Measurements from ENCODE around the gene MRPL34.

MRPL34 gene

GRCh38 chr19:17348700-17349099, 43.0 kb downstream of the MRPL34 start:
- Histone ChIP-seq H3K27me3 (ENCODE audit: insufficient read depth, low read length) (peaks cover 7% of the 10 kb centered on the region; the same call in 1 of the 2 replicates), H3F3A (ENCODE audit: insufficient read depth, low read length) (no peaks in the 10 kb centered on the region; the same call in 1 of the 2 replicates), H3K9me3 (ENCODE audit: low read length) (no peaks in the 10 kb centered on the region), H3K4me3 (ENCODE audit: low read depth, low read length, poor library complexity, severe bottlenecking) (no peak overlapping the region), H3K9me2 (ENCODE audit: low read depth, low read length) (no peaks in the 10 kb centered on the region), H3K4me2 (ENCODE audit: low read length) (no peak overlapping the region), H3K9ac (ENCODE audit: low read length) (no peak overlapping the region), H3K79me2 (ENCODE audit: insufficient read depth, low read length) (no peaks in the 10 kb centered on the region), H3K27ac (ENCODE audit: low read depth, low read length, poor library complexity, severe bottlenecking) (no peak overlapping the region), H3K4me1 (ENCODE audit: insufficient read depth, low read length, severe bottlenecking) (peaks cover 4% of the 10 kb centered on the region), H3K36me3 (ENCODE audit: insufficient read depth, low read length) (peaks cover 7% of the 10 kb centered on the region), H2AFZ (ENCODE audit: low read length) (no peak overlapping the region), H4K20me1 (ENCODE audit: insufficient read depth, low read length) (no peaks in the 10 kb centered on the region)
- TF ChIP-seq EZH2 (IDR thresholded peaks at IDR 0.05; ENCODE audit: borderline replicate concordance, low read length), result no peak
- TF ChIP-seq, protein P1, sequence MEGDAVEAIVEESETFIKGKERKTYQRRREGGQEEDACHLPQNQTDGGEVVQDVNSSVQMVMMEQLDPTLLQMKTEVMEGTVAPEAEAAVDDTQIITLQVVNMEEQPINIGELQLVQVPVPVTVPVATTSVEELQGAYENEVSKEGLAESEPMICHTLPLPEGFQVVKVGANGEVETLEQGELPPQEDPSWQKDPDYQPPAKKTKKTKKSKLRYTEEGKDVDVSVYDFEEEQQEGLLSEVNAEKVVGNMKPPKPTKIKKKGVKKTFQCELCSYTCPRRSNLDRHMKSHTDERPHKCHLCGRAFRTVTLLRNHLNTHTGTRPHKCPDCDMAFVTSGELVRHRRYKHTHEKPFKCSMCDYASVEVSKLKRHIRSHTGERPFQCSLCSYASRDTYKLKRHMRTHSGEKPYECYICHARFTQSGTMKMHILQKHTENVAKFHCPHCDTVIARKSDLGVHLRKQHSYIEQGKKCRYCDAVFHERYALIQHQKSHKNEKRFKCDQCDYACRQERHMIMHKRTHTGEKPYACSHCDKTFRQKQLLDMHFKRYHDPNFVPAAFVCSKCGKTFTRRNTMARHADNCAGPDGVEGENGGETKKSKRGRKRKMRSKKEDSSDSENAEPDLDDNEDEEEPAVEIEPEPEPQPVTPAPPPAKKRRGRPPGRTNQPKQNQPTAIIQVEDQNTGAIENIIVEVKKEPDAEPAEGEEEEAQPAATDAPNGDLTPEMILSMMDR (IDR thresholded peaks at IDR 0.05; ENCODE audit: low read length), result no peak

- TF ChIP-seq, protein P1 (IDR thresholded peaks at IDR 0.05; ENCODE audit: low read length), result no peak
- no peak for TF ChIP-seq EZH2 (IDR thresholded peaks at IDR 0.05; ENCODE audit: borderline replicate concordance, low read length)
- no peaks in the 10 kb centered on the region for H3F3A ChIP-seq (ENCODE audit: insufficient read depth, low read length)
- no peak overlapping the region for H3K27ac ChIP-seq (ENCODE audit: low read depth, low read length, poor library complexity, severe bottlenecking)
- no peak overlapping the region for H3K4me2 ChIP-seq (ENCODE audit: low read length)
- H3K9ac ChIP-seq (ENCODE audit: low read length), result no peak overlapping the region
- H3K9me3 ChIP-seq (ENCODE audit: low read length), result no peaks in the 10 kb centered on the region
- H2AFZ ChIP-seq (ENCODE audit: low read length), result no peak overlapping the region
- H3K27me3 ChIP-seq (ENCODE audit: insufficient read depth, low read length), result peaks cover 7% of the 10 kb centered on the region; the same call in 1 of the 2 replicates
- no peak overlapping the region for H3K4me3 ChIP-seq (ENCODE audit: low read depth, low read length, poor library complexity, severe bottlenecking)
- no peaks in the 10 kb centered on the region for H4K20me1 ChIP-seq (ENCODE audit: insufficient read depth, low read length)
- H3K9me2 ChIP-seq (ENCODE audit: low read depth, low read length), result no peaks in the 10 kb centered on the region
- no peaks in the 10 kb centered on the region for H3K79me2 ChIP-seq (ENCODE audit: insufficient read depth, low read length)
- no peaks in the 10 kb centered on the region for H3K36me3 ChIP-seq (ENCODE audit: insufficient read depth, low read length)
- no peaks in the 10 kb centered on the region for H3K4me1 ChIP-seq (ENCODE audit: insufficient read depth, low read length, severe bottlenecking)
Measured at GRCh38 chr19:17351815-17352435, 46.3 kb downstream of the MRPL34 start.

DNA sequence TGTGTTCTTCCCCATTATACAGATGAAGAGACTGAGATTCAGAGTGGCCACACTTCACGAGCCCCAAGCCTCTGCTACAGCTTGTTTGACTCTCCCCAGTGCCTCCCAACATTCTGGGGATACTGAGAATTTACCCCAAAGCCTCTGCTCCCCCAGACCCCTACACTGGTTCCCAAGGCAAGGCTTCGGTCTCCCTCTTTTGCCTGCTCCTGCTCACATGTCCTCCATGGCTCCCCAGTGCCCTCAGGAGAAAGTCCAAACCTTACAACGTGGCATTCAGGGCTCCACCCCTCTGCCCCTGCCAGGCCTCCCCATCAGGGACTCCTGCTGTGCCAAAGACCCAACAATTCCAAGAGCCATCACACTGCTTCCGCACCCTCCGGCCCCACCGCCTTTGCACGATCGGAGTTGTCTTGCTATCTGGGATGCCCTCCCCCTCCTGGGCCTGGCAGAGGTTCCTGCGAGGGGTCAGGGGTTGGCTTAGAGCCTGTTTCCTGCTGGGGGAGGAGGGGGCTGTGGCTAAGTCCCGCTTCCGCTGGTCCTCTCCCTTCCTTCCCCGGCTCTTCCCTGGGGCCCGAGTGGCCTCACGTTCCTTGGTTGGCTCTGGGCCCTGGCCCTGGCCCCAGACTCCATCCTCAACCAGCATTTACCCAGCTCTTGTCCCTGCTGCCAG, 47.1 kb downstream of the MRPL34 start:
- Histone ChIP-seq H3K9me2 (ENCODE audit: low read depth, low read length) (no peaks in the 10 kb centered on the region), H3K79me2 (ENCODE audit: insufficient read depth, low read length) (no peaks in the 10 kb centered on the region), H3K27me3 (ENCODE audit: insufficient read depth, low read length) (peaks cover 7% of the 10 kb centered on the region; the same call in 1 of the 2 replicates), H3K9me3 (ENCODE audit: low read length) (no peaks in the 10 kb centered on the region), H3K36me3 (ENCODE audit: insufficient read depth, low read length) (no peaks in the 10 kb centered on the region), H4K20me1 (ENCODE audit: insufficient read depth, low read length) (no peaks in the 10 kb centered on the region), H3K9ac (ENCODE audit: low read length) (no peak overlapping the region), H3F3A (ENCODE audit: insufficient read depth, low read length) (no peaks in the 10 kb centered on the region), H3K27ac (ENCODE audit: low read depth, low read length, poor library complexity, severe bottlenecking) (no peak overlapping the region), H3K4me3 (ENCODE audit: low read depth, low read length, poor library complexity, severe bottlenecking) (no peak overlapping the region), H2AFZ (ENCODE audit: low read length) (no peak overlapping the region), H3K4me1 (ENCODE audit: insufficient read depth, low read length, severe bottlenecking) (no peaks in the 10 kb centered on the region), H3K4me2 (ENCODE audit: low read length) (no peak overlapping the region)
- no peak for TF ChIP-seq EZH2 (IDR thresholded peaks at IDR 0.05; ENCODE audit: borderline replicate concordance, low read length)
- TF ChIP-seq, protein P1 (IDR thresholded peaks at IDR 0.05; ENCODE audit: low read length), result no peak

Data from OCI-LY1 (cell line).